Panc1 (cell line): ENCODE data around the gene INPP5B.

Source experiments
- CTCF ChIP-seq: fragments of 450-650 bp; IDR thresholded peaks from 2 replicates; pipeline ENCODE4 v1.5.1; 2017; ENCODE audit warnings: mild to moderate bottlenecking
- POLR2AphosphoS5 ChIP-seq: IDR thresholded peaks from 2 replicates; pipeline ENCODE4 v1.6.1; 2012; ENCODE audit warnings: mild to moderate bottlenecking, low read depth, low read length, moderate library complexity
- REST ChIP-seq, 2 experiments: IDR thresholded peaks; 2 replicates each; pipeline ENCODE4 v1.6.1; 2011 to 2012; ENCODE audit warnings: low read depth in 2 of 2, control low read depth in 1 of 2, low read length in 1 of 2, mild to moderate bottlenecking in 1 of 2, moderate library complexity in 1 of 2; ENCODE audit not compliant: insufficient read depth in 1 of 2
- SIN3A ChIP-seq: IDR thresholded peaks from 2 replicates; pipeline ENCODE4 v1.6.1; 2012; ENCODE audit warnings: low read depth, mild to moderate bottlenecking, low read length, moderate library complexity, borderline replicate concordance; ENCODE audit not compliant: insufficient read depth
- TCF7L2 ChIP-seq: IDR thresholded peaks from 2 replicates; pipeline ENCODE4 v1.6.1; 2011; ENCODE audit warnings: mild to moderate bottlenecking, low read depth, low read length, inconsistent platforms

- TF ChIP-seq CTCF (no peak), REST (IDR thresholded peaks at IDR 0.05; ENCODE audit: insufficient read depth in 1 of 2, low read depth in 2 of 2, low read length in 1 of 2) (no peak), POLR2AphosphoS5 (no peak), TCF7L2 (no peak), SIN3A (no peak)
Measured at GRCh38 chr1:37948166-37948565, 1.3 kb upstream of the INPP5B start.
